G401 (cell line): Measurements from ENCODE around the gene BPGM. TPM values are rescaled to one million over a fixed set of nuclear protein-coding genes. Genes with fewer than 3 reads are reported as not detected.

Source experiments
- total RNA-seq: library from RNA; depleted of rRNA; stranded (reverse); fragments of >200 nt; shearing (Covaris generic); gene quantifications from 2 replicates; pipeline ENCODE4 v1.2.3, GENCODE V29; 2014; rRNA removed

Gene BPGM
- total RNA-seq, 1 experiment from 2014 or later: 10.8 TPM

Other genes starting within 250 kb of the BPGM start
- gene AKR1B1, start 187.8 kb upstream of the BPGM start, total RNA-seq: 215 and 235 TPM in 2 replicates
- 3.6 TPM in 1 of 2 replicates, not detected in the other for gene AKR1B10, start 119.3 kb upstream of the BPGM start, total RNA-seq
- not detected in 2 replicates for gene AKR1B15, start 97.7 kb upstream of the BPGM start, total RNA-seq
- 0.55 and 1.9 TPM in 2 replicates for gene CALD1, start 132.8 kb downstream of the BPGM start, total RNA-seq